Activated T-cell treated with anti-CD3 and anti-CD28 coated beads, Interleukin-2, amount 50 U/mL, for 4 hours (primary cell): ENCODE data around the gene PPFIA4. TPM values are rescaled to one million over a fixed set of nuclear protein-coding genes. Genes with fewer than 3 reads are reported as not detected.
"Not testable (repeated sequence)": the region's sequence is repeated elsewhere in the genome, so short reads cannot be mapped to it uniquely, and the experiment has no call there.

Experiments used
- ATAC-seq, 2 donors: fragments of 200-7000 bp; cut with Tn5 transposase; one replicate each; pipeline ENCODE4 v1.10.0; 2021
- DNase-seq: peaks from one replicate; pipeline ENCODE4 v3.0.0-alpha.2; 2020
- H3K27me3 Mint-ChIP-seq: one replicate; pipeline ENCODE4 v1.8.0; 2021; ENCODE audit warnings: low read depth, mixed read lengths
- H3K36me3 Mint-ChIP-seq: one replicate; pipeline ENCODE4 v1.8.0; 2022; ENCODE audit warnings: mixed read lengths; ENCODE audit not compliant: insufficient read depth
- H3K4me1 Mint-ChIP-seq: one replicate; pipeline ENCODE4 v1.8.0; 2021; ENCODE audit warnings: low read depth, mixed read lengths
- H3K4me3 Mint-ChIP-seq: one replicate; pipeline ENCODE4 v1.8.0; 2021; ENCODE audit warnings: mild to moderate bottlenecking, moderate library complexity, mixed read lengths
- H3K9me3 Mint-ChIP-seq: one replicate; pipeline ENCODE4 v1.8.0; 2021; ENCODE audit warnings: mixed read lengths
- total RNA-seq, 3 donors: library from RNA; stranded (reverse); gene quantifications; one replicate each; pipeline ENCODE4 v1.2.1, GENCODE V29; 2021

Gene PPFIA4
- 1 to 10 TPM in 1 of 3 donors, under 1 TPM in 2; 0.37 to 1.2 (median 0.82) TPM for total RNA-seq

DNA sequence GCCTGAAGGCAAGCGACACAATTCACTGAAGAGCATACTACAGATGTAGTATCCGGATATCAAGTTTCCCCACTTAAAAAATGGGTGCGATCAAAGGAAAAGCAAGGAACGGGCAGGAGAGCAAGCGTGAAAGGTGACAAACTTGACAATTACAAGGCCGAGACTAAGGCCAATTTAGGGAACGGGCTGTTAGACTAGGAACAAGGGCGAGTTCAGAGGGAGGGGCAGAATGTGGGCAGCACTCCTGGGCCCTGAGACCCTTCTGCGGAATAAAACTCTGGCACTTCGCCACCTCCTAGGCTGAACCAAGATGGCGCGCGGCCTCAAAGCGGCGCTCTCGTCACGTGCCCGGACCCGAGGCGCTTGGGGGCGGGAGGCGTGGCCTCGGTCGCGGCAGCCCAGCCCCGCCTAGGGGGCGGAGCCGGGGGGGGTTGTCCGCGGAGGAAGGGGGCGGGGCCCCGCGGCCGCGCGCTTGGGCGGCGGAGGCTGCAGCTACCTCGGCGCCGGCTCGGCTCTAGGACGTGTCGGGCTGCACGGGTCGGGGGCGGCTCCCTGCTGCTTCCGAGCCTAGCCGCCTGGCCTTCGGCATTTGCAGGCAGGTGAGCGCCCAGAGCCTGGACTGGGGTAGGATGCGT, at the start of gene PPFIA4:
PPFIA4 (plus strand) TSS at position 461 of the 635 bp plus-strand sequence. CDS start 12,518 bp downstream, outside the sequence.
- H3K9me3 Mint-ChIP-seq: no peaks in the 10 kb centered on the region
- peaks cover 7% of the 10 kb centered on the region for H3K27me3 Mint-ChIP-seq
- H3K4me3 Mint-ChIP-seq: peak within 1 kb of the TSS; percentile 74
- peaks cover 10% of the 10 kb centered on the region for H3K4me1 Mint-ChIP-seq
- peaks cover 10% of the 10 kb centered on the region for H3K36me3 Mint-ChIP-seq
- DNase-seq: peak; percentile 82
- peak; percentile 93 for ATAC-seq

DNA sequence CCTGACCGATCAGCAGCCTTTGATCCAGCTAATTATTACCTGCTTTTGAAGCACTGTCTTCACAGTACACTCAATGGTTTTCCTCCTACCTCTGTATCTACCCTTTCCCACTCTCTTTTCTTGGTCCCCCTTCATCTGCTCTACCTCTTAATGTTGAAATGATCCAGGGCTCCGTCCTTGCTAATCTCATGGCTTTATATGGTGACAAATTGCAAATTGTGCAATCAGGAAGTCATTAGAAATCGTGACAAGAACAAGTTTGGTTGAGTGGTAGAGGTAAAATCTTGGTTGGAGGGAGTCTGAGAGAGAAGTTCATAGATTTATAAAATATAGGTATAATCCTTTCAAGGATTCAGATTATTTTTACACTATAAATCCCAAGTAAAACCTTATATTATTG, 49.7 kb upstream of the PPFIA4 start:
- no peak for ATAC-seq
- Mint-ChIP-seq H3K4me1 (no peaks in the 10 kb centered on the region), H3K9me3 (no peaks in the 10 kb centered on the region), H3K27me3 (peaks cover 30% of the 10 kb centered on the region), H3K4me3 (no peak overlapping the region), H3K36me3 (no peaks in the 10 kb centered on the region)
- DNase-seq: no peak

- Mint-ChIP-seq H3K9me3 (no peaks in the 10 kb centered on the region), H3K4me1 (no peaks in the 10 kb centered on the region), H3K4me3 (no peak overlapping the region), H3K27me3 (peaks cover 30% of the 10 kb centered on the region), H3K36me3 (no peaks in the 10 kb centered on the region)
- no peak for ATAC-seq
- DNase-seq: no peak
These were observed 46.8 kb upstream of the PPFIA4 start for GRCh38 chr1:202979459-202979858.

GRCh38 chr1:202981939-202982338, 44.4 kb upstream of the PPFIA4 start:
- DNase-seq: no peak
- ATAC-seq: no peak
- no peaks in the 10 kb centered on the region for H3K4me1 Mint-ChIP-seq
- no peak overlapping the region for H3K4me3 Mint-ChIP-seq
- no peaks in the 10 kb centered on the region for H3K36me3 Mint-ChIP-seq
- H3K27me3 Mint-ChIP-seq: peaks cover 20% of the 10 kb centered on the region
- H3K9me3 Mint-ChIP-seq: no peaks in the 10 kb centered on the region

DNA sequence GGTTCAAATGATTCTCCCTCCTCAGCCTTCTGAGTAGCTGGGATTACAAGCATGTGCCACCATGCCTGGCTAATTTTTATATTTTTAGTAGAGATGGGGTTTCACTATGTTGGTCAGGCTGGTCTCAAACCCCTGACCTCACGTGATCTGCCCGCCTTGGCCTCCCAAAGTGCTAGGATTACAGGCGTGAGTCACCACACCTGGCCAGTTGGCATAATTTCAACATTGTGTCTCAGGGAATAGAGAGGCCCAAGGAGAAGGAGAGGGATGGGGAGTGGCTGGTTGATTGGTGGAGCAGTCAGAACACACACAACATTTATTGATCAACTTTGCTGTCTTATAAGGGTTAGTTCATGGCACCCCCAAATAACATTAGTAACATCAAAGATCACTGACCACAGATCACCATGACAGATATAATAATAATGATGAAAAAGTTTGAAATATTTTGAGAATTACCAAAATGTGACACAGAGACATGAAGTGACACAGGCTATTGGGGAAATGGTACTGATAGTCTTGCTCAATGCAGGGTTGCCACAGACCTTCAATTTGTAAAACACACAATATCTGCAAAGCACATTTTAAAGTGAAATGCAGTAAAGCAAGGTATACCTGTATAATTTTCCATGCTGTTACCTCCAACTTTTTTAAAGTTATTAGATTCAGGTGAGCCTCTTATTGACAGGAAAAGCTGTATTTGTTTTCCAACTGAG, 43.4 kb upstream of the PPFIA4 start:
- H3K4me1 Mint-ChIP-seq: no peaks in the 10 kb centered on the region
- H3K9me3 Mint-ChIP-seq: no peaks in the 10 kb centered on the region
- peaks cover 12% of the 10 kb centered on the region for H3K27me3 Mint-ChIP-seq
- no peaks in the 10 kb centered on the region for H3K36me3 Mint-ChIP-seq
- no peak overlapping the region for H3K4me3 Mint-ChIP-seq
- DNase-seq: no peak
- no peak for ATAC-seq

DNA sequence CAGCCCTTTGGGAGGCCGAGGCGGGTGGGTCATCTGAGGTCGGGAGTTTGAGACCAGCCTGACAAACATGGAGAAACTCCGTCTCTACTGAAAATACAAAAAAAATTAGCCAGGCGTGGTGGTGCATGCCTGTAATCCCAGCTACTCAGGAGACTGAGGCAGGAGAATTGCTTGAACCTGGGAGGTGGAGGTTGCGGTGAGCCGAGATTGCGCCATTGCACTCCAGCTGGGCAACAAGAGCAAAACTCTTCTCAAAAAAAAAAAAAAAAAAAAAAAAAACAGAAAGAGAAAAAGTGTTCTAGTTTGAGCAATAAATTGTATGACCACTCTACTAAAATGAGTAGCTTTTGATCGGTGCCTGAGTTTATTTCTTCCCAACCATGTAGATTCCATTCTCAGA, 40.2 kb upstream of the PPFIA4 start:
- H3K9me3 Mint-ChIP-seq, H3K27me3 Mint-ChIP-seq, H3K4me3 Mint-ChIP-seq, H3K36me3 Mint-ChIP-seq, ATAC-seq, DNase-seq, H3K4me1 Mint-ChIP-seq: not testable (repeated sequence)

DNA sequence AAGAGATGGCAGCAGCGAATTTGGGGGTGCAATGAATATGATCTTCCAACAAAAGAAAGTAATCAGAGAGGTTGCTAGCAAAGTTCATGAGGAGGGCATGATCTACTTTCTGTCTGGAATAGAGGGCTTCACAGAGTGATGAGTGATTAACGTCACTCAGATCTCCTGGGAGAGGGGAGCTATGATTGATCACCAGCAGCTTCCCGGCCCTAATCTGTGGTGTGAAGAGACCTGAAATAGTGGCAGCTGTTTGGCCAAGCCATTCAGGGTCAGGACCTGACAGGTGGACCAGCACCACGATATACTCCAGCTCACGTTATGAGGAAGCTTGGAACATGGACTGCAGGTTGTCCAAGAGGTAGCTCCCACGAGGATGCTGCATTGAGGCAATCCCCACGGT, 39.0 kb upstream of the PPFIA4 start:
- Mint-ChIP-seq H3K36me3 (no peaks in the 10 kb centered on the region), H3K27me3 (peaks cover 13% of the 10 kb centered on the region), H3K4me1 (no peaks in the 10 kb centered on the region), H3K9me3 (peaks cover 4% of the 10 kb centered on the region), H3K4me3 (no peak overlapping the region)
- DNase-seq (no peak), ATAC-seq (no peak)

GRCh38 chr1:202987922-202988583, 38.2 kb upstream of the PPFIA4 start:
- H3K36me3 Mint-ChIP-seq: no peaks in the 10 kb centered on the region
- H3K4me3 Mint-ChIP-seq: no peak overlapping the region
- H3K4me1 Mint-ChIP-seq: no peaks in the 10 kb centered on the region
- no peak for ATAC-seq
- peaks cover 4% of the 10 kb centered on the region for H3K9me3 Mint-ChIP-seq
- no peak for DNase-seq
- H3K27me3 Mint-ChIP-seq: peaks cover 18% of the 10 kb centered on the region

GRCh38 chr1:202989879-202990278, 36.4 kb upstream of the PPFIA4 start:
- Mint-ChIP-seq H3K4me3 (no peak overlapping the region), H3K36me3 (no peaks in the 10 kb centered on the region), H3K4me1 (no peaks in the 10 kb centered on the region), H3K27me3 (peaks cover 28% of the 10 kb centered on the region), H3K9me3 (peaks cover 4% of the 10 kb centered on the region)
- DNase-seq: no peak
- ATAC-seq: no peak

DNA sequence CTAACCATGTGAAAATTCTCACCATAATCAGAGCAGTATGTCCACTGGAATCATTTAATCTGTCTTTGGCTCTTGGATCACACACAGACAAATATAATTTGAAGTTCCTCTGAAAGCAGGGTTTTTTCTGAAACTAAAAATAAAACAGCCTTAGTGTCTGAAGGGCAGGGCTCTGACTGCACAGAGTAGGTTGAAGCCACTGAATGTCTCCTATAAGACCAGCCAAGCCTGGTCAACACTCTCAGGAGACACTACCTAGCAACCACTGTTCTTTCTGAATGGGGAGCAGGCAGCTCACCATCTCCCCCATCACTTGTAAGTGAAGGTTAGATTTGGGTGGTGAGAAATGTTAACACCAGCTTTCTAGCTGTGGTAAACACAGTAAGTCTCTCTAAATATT, 35.2 kb upstream of the PPFIA4 start:
- no peak for ATAC-seq
- no peak for DNase-seq
- no peak overlapping the region for H3K4me3 Mint-ChIP-seq
- H3K4me1 Mint-ChIP-seq: no peaks in the 10 kb centered on the region
- peaks cover 36% of the 10 kb centered on the region for H3K27me3 Mint-ChIP-seq
- peaks cover 4% of the 10 kb centered on the region for H3K9me3 Mint-ChIP-seq
- H3K36me3 Mint-ChIP-seq: no peaks in the 10 kb centered on the region

GRCh38 chr1:202994756-202995155, 31.5 kb upstream of the PPFIA4 start:
- DNase-seq (no peak), ATAC-seq (no peak)
- Mint-ChIP-seq H3K4me3 (no peak overlapping the region), H3K9me3 (peaks cover 4% of the 10 kb centered on the region), H3K27me3 (peaks cover 47% of the 10 kb centered on the region), H3K36me3 (no peaks in the 10 kb centered on the region), H3K4me1 (peaks cover 7% of the 10 kb centered on the region)

DNA sequence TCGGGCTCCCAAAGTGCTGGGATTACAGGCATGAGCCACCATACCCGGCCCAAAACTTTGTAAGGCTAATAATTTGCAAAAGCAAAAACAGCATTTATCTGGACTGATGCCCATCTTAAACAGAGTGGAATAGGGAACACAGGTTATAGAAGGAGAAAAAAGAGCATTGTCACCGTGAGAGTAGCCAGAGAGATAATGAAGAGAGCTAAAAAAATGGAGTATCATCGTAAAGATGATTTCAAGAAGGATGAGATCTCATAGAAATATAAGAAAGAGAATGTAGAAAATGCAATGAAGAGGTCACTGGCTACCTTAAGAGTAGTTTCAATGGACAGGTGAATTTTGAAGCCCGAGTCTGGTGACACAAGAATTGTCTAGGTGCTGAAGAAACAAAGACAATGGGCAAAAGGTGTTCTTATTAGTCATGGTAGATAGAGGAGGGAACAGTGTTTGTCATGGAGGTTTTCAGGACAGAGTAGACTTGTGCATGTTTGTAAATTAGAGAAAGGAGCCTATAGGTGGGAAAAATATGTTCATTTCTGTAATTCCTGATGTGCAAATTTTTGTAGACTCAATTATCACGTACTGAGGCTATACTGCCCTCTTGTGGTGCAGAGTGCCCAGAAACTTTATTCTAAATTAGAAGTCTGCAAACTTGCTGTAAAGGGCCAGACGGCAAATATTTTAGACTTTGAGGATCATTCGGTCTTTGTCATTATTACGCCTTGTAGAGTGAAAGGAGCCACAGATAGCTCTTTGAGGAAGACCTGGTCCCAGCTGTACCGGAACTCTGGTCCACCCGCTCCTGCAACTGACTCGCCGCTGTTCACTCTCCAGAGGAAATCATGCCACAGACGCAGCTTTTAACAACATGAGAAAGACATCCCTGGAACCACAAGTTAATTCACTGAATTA, 27.2 kb upstream of the PPFIA4 start:
- DNase-seq: peak; percentile 58
- Mint-ChIP-seq H3K9me3 (no peaks in the 10 kb centered on the region), H3K27me3 (peaks cover 28% of the 10 kb centered on the region), H3K36me3 (no peaks in the 10 kb centered on the region), H3K4me3 (peak overlapping the region; percentile 1), H3K4me1 (peaks cover 7% of the 10 kb centered on the region)
- peak; percentile 35 to 58 for ATAC-seq

GRCh38 chr1:203000217-203000944, 25.9 kb upstream of the PPFIA4 start:
- no peak for ATAC-seq
- Mint-ChIP-seq H3K27me3 (peaks cover 21% of the 10 kb centered on the region), H3K9me3 (no peaks in the 10 kb centered on the region), H3K4me3 (no peak overlapping the region), H3K36me3 (no peaks in the 10 kb centered on the region), H3K4me1 (peaks cover 7% of the 10 kb centered on the region)
- no peak for DNase-seq
